Fibroblast of pulmonary artery (primary cell): ENCODE results near the gene BAG1.

Source experiments
- DNase-seq: peaks from one replicate; pipeline ENCODE4 v3.0.0-alpha.2; 2010; ENCODE audit warnings: low read depth
- H3K4me3 ChIP-seq: replicated peaks from 2 replicates; pipeline ENCODE4 v1.5.1; 2011; ENCODE audit warnings: low read depth, mild to moderate bottlenecking, control low read depth, low read length, moderate library complexity
- TF ChIP-seq, protein P1 (sequence below): IDR thresholded peaks from 2 replicates; pipeline ENCODE4 v1.5.1; 2011; ENCODE audit warnings: mild to moderate bottlenecking, control low read depth, low read length, inconsistent platforms; ENCODE audit errors: missing control alignments

Gene BAG1

DNA sequence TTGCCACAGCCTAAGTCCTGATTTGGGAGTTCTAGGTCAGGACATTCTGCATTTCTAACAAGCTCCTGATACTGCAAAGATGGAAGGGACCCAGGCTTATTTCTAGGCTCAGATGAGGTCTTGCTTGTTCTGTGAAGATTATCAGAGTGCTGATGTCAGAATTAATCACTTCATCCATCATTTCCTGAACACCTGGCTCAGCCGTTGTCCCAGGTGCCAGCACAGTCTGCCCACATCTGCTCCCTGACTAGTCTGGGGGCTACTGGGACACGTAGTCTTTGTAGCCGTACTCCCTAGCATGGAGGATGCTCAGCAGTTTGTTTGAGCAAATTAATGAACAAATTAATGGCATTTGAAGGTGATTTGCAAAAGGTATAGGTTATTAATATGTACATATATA is 42.5 kb downstream of the BAG1 start:
- no peak for DNase-seq
- H3K4me3 ChIP-seq: no peak overlapping the region
- TF ChIP-seq, protein P1, sequence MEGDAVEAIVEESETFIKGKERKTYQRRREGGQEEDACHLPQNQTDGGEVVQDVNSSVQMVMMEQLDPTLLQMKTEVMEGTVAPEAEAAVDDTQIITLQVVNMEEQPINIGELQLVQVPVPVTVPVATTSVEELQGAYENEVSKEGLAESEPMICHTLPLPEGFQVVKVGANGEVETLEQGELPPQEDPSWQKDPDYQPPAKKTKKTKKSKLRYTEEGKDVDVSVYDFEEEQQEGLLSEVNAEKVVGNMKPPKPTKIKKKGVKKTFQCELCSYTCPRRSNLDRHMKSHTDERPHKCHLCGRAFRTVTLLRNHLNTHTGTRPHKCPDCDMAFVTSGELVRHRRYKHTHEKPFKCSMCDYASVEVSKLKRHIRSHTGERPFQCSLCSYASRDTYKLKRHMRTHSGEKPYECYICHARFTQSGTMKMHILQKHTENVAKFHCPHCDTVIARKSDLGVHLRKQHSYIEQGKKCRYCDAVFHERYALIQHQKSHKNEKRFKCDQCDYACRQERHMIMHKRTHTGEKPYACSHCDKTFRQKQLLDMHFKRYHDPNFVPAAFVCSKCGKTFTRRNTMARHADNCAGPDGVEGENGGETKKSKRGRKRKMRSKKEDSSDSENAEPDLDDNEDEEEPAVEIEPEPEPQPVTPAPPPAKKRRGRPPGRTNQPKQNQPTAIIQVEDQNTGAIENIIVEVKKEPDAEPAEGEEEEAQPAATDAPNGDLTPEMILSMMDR: no peak

DNA sequence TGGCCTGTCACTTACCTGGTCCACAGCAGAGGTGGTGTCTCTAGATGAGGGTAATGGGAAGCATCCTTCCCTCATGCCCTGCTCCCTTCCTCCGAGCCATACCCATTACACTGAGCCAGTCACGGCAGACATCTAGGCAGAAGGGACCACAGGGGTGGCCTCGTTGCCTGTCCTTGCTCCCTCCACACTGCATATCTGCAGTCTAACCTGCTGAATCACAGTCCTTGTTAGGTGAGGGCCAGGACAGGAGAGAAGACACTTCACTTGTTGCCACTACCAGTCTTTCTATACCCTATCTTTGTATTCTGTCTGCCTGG is 43.0 kb downstream of the BAG1 start:
- H3K4me3 ChIP-seq: no peak overlapping the region
- DNase-seq: no peak
- TF ChIP-seq, protein P1: no peak

DNA sequence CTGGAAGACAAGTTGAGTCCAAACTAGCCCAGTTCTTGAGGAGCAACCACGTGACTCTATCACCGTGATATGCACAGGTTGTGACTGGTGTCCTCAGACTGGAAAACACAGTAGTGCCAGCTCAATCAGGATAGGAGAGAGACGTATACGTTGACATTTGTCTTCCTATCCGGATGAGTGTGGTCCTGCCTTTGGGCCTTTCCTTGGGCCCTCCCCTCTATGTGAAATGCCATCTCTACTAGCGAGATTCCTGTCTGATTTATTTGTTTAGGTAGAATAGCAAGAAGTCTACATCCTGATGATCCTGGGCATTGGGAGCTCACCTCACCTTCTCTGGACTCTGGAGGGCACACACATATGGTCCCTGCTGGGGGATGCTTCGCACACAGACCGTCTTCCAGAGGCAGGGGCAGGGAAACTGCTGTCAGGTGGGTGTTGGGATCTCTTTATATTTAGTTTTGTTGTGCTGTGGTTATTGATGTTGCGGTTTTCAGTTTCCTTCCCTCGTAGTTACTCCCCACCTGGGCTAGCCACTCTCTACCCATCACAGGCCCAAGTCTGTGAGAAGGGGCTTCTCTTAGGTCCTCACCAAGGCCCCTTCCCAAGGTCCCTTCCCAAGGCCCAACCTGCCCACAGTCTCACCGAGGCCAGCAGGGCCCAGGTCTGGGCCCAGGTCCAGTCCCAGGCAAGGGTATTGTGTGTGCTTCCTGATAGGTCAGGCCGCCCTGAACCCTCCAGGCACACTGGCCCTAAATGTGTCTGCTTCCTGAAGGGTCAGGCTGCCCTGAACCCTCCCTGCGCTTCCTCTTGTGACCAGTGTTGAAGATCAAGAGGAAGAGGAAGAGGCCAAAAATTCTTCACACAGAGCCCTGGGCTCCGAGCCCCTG is 43.6 kb downstream of the BAG1 start:
- H3K4me3 ChIP-seq: no peak overlapping the region
- TF ChIP-seq, protein P1: no peak
- DNase-seq: no peak

DNA sequence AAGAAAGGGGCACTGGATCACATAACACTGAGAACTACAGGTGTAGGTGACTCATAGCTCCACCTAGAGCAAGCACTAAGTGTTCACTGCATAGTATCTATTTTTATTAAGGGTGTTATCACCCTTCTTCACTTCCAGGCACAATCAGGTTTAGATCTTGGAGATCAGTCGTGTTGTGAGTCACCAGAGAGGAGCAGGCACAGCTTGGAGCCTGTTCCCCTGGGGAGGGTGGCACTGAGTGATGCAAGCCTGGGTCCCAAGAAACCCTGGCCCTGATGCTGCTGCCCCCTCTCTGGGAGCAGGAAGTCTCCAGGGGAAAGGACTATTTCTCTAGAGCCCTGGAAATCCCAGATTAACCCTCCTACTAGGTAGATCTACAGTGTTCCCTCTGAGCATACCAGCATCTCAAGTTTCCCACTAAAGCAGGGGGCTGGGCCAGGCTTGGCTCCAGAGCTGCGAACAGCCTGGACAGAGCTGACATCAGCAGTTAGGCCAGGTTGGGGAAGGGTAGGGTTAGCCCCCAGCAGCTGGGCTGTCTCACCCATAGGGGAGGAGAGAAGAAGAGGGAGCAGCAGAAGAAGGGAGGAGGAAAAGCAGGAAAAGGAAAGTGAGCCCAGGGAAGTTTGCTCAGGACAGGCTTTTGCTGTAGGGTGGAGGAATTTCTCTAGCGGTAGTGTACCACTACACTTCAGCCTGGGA is 52.7 kb downstream of the BAG1 start:
- no peak overlapping the region for H3K4me3 ChIP-seq
- TF ChIP-seq, protein P1: no peak
- peak; percentile 38 for DNase-seq

DNA sequence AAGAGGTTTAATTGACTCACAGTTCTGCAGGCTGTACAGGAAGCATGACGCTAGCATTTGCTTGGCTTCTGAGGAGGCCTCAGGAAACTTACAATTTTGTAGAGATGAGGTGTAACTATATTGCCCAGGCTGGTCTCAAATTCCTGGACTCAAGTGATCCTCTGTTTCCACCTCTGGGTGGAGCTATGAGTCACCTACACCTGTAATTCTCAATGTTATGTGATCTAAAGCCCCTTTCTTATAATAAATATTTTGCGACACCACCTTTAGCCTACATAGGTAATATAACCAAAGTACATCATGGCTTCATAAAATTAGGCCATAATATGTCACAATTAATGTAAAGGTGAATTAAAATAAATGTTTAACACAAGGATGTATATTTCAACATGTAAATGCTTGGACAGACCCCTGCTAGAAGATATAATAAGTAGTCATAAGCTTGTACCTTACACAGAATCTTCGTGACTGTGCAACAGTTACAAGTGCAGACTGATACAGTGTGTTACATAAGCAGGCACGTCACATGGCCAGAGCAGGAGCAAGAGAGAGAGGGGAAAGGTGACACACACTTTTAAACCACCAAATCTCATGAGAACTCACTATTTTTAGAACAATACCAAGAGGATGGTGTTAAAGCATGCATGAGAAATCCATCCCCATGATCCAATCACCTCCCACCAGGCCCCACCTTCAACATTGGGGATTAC is 54.3 kb downstream of the BAG1 start:
- TF ChIP-seq, protein P1: no peak
- no peak for DNase-seq
- H3K4me3 ChIP-seq: no peak overlapping the region

DNA sequence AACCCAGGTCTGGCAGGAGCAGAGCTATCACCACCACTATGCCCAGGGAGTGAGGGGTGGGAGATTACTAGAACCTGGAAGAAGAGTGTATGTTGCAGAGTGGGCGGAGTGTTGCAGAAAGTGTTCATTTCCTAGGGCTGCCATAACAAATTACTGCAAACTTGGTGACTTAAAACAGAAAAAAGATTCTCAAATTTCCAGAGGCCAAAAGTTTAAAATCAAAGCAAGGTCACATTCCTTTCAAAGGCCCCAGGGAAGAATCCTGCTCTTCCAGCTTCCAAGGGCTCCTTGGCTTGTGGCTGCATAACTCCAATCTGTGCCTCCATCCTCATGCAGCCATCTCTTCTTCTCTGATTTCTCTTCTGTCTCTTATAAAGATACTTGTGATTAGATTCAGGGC is 55.1 kb downstream of the BAG1 start:
- TF ChIP-seq, protein P1: no peak

More for the DNA sequence above, 55.1 kb downstream of the BAG1 start:
- no peak overlapping the region for H3K4me3 ChIP-seq
- DNase-seq: no peak
